ENCODE results near the gene GPX4. TPM values are rescaled to one million over a fixed set of nuclear protein-coding genes. Genes with fewer than 3 reads are reported as not detected.

The GPX4 gene
- total and polyA plus RNA-seq, 2 of the 13 experiments (the other 11 are each of a cell fraction or from before 2014, with no cell fraction given) = 535 to 613 TPM

GRCh38 chr19:1088416-1089010 lies 15.3 kb upstream of the GPX4 start (continued):
- TF ChIP-seq SNAPC4 (CRISPR knock-in tag; IDR thresholded peaks at IDR 0.05) = no peak
- TF ChIP-seq ZKSCAN8 (CRISPR knock-in tag; IDR thresholded peaks at IDR 0.05; ENCODE audit: borderline replicate concordance) = no peak
- TF ChIP-seq POLR2A (IDR thresholded peaks at IDR 0.05; ENCODE audit: insufficient read depth in 1 of 2, low read depth in 2 of 2, low read length in 2 of 2) = peak; percentile 6 to 45; a peak in 1 of 4 replicates
- no peak for TF ChIP-seq ZNF253 (CRISPR knock-in tag; IDR thresholded peaks at IDR 0.05; ENCODE audit: borderline replicate concordance)
- 0 out of 2 replicates have a peak, but pooled peaks have one; percentile 51 for TF ChIP-seq ZBTB38 (CRISPR knock-in tag; IDR thresholded peaks at IDR 0.05)
- no peak for TF ChIP-seq RXRB (CRISPR knock-in tag; IDR thresholded peaks at IDR 0.05; ENCODE audit: borderline replicate concordance)
- peak; percentile 88 for TF ChIP-seq AGO2 (optimal IDR thresholded peaks at IDR 0.05; ENCODE audit: low read depth, low read length)
- TF ChIP-seq AGO1 (IDR thresholded peaks at IDR 0.05; ENCODE audit: low read depth, low read length, poor library complexity, severe bottlenecking) = peak; percentile 29
- no peak for TF ChIP-seq ZNF839 (CRISPR knock-in tag; IDR thresholded peaks at IDR 0.05; ENCODE audit: borderline replicate concordance)
- no peak for TF ChIP-seq MBD4 (IDR thresholded peaks at IDR 0.05; ENCODE audit: borderline replicate concordance, low read length)
- 0 out of 2 replicates have a peak, but pooled peaks have one; percentile 39 for TF ChIP-seq AKAP8 (CRISPR knock-in tag; IDR thresholded peaks at IDR 0.05)
